ENCODE results near the gene SAMD9. TPM values are rescaled to one million over a fixed set of nuclear protein-coding genes. Genes with fewer than 3 reads are reported as not detected.

Gene SAMD9
- total and polyA plus RNA-seq, 2 donors (not counting 3 experiments of a cell fraction or from before 2014, with no cell fraction given): 0.92 to 6.8 TPM

GRCh38 chr7:93146036-93146435 lies 28.3 kb upstream of the SAMD9 start:
- Histone ChIP-seq H3K36me3 (ENCODE audit: control insufficient read depth in 2 of 2, extremely low read depth in 1 of 2, insufficient read depth in 2 of 2, low read length in 2 of 2) (no peaks in the 10 kb centered on the region), H2AFZ (ENCODE audit: low read depth, low read length) (no peak overlapping the region), H4K20me1 (replicated peaks; ENCODE audit: control insufficient read depth, extremely low read depth, insufficient read depth, low read length) (no peaks in the 10 kb centered on the region), H3K4me3 (replicated peaks in 1 of 3; ENCODE audit: insufficient read depth in 1 of 3, low read depth in 1 of 3, low read length in 3 of 3) (no peak overlapping the region), H3K9me1 (replicated peaks; ENCODE audit: control insufficient read depth, extremely low read depth, insufficient read depth, low read length) (no peaks in the 10 kb centered on the region), H3K9ac (replicated peaks; ENCODE audit: extremely low read depth, insufficient read depth, low read length) (no peak overlapping the region), H3K4me1 (ENCODE audit: control insufficient read depth, extremely low read depth, insufficient read depth, low read length) (peaks cover 20% of the 10 kb centered on the region), H3K27ac (ENCODE audit: insufficient read depth, low read depth, low read length) (peak overlapping the region; percentile 50), H3K4me2 (ENCODE audit: insufficient read depth, low read length) (no peak overlapping the region), H3K79me2 (ENCODE audit: control insufficient read depth, insufficient read depth, low read length) (no peaks in the 10 kb centered on the region), H3K9me3 (replicated peaks; ENCODE audit: control insufficient read depth, insufficient read depth, low read length) (no peaks in the 10 kb centered on the region), H3K27me3 (ENCODE audit: control insufficient read depth in 2 of 2, insufficient read depth in 2 of 2, low read length in 2 of 2) (no peaks in the 10 kb centered on the region)
- dilution Hi-C loops (cut with MboI; ENCODE audit: extremely low pct_ligation_motif_present, low sequenced_read_pairs) (no loop called here), intact Hi-C loops (cut with micrococcal nuclease) (loop anchor here (1.0 to 10.0 kb wide), 4 partner anchors 28 to 511 kb away; no protein-coding TSS in a partner anchor)
- TF ChIP-seq GATA2 (IDR thresholded peaks at IDR 0.05; ENCODE audit: insufficient read depth, insufficient read length, low read depth, low read length): no peak
- no peak for TF ChIP-seq POLR2AphosphoS5 (IDR thresholded peaks at IDR 0.05; ENCODE audit: insufficient read depth, low read depth, low read length)
- no peak for TF ChIP-seq MAX (IDR thresholded peaks at IDR 0.05; ENCODE audit: insufficient read depth, insufficient read length)
- no peak for TF ChIP-seq FOS (IDR thresholded peaks at IDR 0.05; ENCODE audit: borderline replicate concordance, insufficient read depth, low read length)
- TF ChIP-seq POLR2A (IDR thresholded peaks at IDR 0.05; ENCODE audit: low read depth, low read length): no peak
- no peak for TF ChIP-seq CTCF (IDR thresholded peaks at IDR 0.05; ENCODE audit: extremely low read depth in 1 of 2, insufficient read depth in 1 of 2, low read depth in 1 of 2, low read length in 2 of 2)
- TF ChIP-seq MYC (IDR thresholded peaks at IDR 0.05; ENCODE audit: low read depth, low read length): no peak
- no peak for TF ChIP-seq JUN (IDR thresholded peaks at IDR 0.05; ENCODE audit: borderline replicate concordance, insufficient read depth, insufficient read length, low read depth)
- ChIA-PET CTCF (interaction anchor here (1.4 to 1.5 kb wide), 2 partner anchors 9 to 81 kb away, joined by 3 read pairs; no protein-coding TSS in a partner anchor), POLR2A (no interaction called here)
- FAIRE-seq (no peak), DNase-seq (ENCODE audit: low read depth, low spot score) (peak; percentile 84)
- no TSS peak for BruUV-seq (replicated peaks)
